HG02610 (cell line): Measurements from ENCODE around the gene PRKCZ.
"Not testable (repeated sequence)": the region's sequence is repeated elsewhere in the genome, so short reads cannot be mapped to it uniquely, and the experiment has no call there.

Experiments used
- ATAC-seq: cut with Tn5 transposase; IDR thresholded peaks from one replicate; pipeline ENCODE4 v1.9.1; 2021; ENCODE audit warnings: mild to moderate bottlenecking, moderate library complexity; ENCODE audit not compliant: unreplicated experiment

Gene PRKCZ

DNA sequence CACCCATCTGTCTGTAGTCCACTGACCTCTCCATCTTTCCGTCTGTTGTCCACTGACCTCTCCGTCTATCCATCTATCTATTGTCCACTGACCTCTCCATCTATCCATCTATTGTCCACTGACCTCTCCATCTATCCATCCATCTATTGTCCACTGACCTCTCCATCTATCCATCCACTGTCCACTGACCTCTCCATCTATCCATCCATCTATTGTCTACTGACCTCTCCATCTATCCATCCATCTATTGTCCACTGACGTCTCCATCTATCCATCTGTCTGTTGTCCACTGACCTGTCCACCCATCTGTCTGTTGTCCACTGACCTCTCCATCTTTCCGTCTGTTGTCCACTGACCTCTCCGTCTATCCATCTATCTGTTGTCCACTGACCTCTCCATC lies 97.7 kb downstream of the PRKCZ start:
- not testable (repeated sequence) for ATAC-seq

DNA sequence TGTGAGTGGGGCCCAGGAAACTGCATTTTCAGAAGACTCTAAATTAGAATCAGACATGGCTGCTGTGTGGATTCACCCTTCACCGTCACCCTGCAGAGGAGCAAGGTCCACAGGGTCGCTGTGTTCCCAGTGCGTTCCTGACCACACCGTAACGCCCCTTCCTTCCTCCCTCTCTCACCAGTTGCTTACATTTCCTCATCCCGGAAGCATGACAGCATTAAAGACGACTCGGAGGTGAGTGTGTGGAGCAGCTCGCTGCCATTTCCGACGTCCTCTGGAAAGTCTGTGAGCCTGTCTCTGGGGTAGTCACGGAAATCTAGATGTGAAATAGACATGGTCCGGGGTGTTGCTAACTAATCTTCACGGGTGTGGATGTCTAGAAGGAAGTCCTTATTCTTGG lies 98.5 kb downstream of the PRKCZ start:
- no peak for ATAC-seq

- no peak for ATAC-seq
Observed at GRCh38 chr1:2150801-2151200, 100.6 kb downstream of the PRKCZ start.

- ATAC-seq = no peak
Observed at GRCh38 chr1:2151252-2151651, 101.0 kb downstream of the PRKCZ start.

GRCh38 chr1:2151911-2152310 lies 101.7 kb downstream of the PRKCZ start:
- no peak for ATAC-seq

- no peak for ATAC-seq
Observed at GRCh38 chr1:2152954-2153353, 102.7 kb downstream of the PRKCZ start.

GRCh38 chr1:2154022-2154421 lies 103.8 kb downstream of the PRKCZ start:
- ATAC-seq = no peak

- no peak for ATAC-seq
Observed at GRCh38 chr1:2155147-2155598, 105.0 kb downstream of the PRKCZ start.

DNA sequence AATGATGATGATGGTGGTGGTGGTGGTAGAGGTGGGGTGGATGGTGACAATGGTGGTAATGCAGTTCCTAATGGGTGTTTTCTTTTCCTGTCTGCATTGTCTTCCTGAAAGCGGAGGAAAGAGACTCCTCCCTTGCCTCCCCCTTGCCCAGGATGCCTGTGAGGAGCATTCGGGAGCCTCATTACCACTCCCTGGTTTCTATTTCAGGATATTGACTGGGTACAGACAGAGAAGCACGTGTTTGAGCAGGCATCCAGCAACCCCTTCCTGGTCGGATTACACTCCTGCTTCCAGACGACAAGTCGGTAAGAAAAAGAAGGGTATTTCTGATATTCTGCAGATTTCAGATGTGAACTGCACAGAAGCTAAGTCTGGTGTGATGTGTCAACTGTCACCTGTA lies 105.6 kb downstream of the PRKCZ start:
- ATAC-seq = no peak

DNA sequence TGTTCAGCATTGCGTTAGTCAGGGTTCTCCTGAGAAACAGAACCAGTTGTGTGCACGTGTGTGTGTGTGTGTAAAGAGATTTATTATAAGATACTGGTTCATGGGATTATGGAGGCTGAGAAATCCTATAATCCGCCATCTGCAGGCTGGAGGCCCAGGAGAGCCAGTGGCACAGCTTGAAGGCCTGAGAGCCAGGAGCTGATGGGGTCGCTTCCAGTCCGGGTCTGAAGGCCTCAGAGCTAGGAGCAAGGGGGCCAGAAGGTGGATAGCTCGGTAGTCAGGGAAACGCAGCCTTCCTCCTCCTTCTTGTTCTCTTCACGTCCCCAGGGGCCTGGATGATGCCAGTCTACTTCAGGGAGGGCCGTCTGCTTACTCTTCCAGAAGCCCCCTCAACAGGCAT lies 106.7 kb downstream of the PRKCZ start:
- no peak for ATAC-seq

DNA sequence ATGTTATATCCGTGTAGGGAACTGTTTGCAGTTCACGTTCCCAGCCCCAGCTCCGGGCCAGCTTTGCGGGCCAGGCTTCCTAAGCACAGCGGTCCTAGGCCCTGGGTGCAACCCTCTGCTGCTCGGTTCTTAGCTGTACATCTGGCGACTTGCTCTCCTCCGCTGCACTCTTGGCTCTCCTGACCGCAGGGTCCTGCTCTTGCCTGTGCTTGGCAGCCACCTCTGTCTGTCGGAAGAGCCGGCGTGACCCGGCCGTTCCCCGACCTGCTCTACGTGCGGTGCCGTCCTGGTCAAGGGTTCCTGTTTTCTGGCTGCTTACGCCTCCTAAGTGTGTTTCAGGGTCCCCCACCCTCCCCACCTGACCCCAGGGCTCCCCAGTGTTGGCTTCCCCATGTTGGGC lies 107.6 kb downstream of the PRKCZ start:
- ATAC-seq = no peak

GRCh38 chr1:2158272-2158671 lies 108.1 kb downstream of the PRKCZ start:
- ATAC-seq = no peak

- ATAC-seq = no peak
Observed at GRCh38 chr1:2159124-2159523, 108.9 kb downstream of the PRKCZ start.

DNA sequence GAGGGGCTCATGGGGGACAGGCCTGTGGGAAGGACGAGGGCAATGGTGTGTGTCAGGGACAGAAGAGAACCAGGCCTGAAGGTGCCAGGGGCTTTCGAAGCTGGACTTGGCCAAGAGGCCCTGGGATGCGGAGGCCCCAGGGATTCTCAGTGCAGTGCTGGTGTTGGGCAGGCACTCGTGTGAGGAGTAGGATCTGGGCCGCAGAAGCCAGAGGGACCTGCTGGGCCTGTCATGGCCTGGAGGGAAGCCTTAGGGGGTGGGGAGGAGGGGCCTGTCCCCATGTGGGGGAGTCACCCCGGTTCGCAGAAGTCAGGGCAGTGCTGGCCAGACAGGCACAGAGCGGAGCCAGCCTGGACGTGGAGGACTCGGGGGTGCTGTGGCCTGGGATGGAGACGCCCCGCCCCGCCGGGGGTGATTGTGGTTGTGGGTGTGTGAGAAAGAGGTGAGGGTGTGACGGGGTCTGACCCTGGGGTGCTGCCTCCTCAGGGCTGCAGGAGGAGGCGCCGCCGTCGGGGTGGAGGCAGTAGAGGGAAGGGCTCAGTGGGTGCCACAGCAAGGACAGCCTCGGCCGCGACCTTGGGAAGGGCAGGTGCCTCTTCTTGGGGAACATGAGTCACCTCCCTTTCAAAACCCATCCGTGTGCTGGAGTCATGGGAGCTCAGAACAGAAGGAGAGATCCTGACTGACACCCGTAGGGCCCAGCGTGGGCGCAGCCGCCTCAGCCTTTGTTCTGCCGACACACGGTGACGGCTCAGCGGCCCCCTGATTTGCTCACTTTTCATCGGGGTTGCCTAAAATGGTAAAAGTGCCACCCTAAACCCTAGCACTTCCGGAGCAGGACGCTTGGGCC lies 110.5 kb downstream of the PRKCZ start:
- no peak for ATAC-seq

- ATAC-seq = no peak
Observed at GRCh38 chr1:2163205-2163604, 113.0 kb downstream of the PRKCZ start.

DNA sequence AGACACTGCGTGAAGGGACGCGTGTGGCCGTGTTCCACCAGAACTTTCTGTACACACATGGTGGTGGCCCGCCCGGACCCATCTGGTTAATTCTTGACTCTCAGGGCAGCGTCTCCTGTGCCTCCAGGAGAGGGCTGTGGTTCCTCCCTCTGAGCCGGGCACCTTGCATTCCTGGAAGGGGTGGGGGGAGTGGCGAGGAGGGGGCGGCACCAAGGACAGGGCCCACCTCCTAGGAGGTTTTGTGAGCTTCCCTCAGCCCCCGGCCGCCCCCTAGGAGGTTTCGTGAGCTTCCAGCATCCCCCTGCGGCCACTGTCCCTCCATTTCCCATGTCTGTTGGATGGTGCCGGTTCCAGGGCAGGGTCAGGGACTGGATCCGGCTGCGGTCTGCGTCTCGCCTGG lies 115.4 kb downstream of the PRKCZ start:
- ATAC-seq = no peak

GRCh38 chr1:2166254-2166653 lies 116.0 kb downstream of the PRKCZ start:
- no peak for ATAC-seq

DNA sequence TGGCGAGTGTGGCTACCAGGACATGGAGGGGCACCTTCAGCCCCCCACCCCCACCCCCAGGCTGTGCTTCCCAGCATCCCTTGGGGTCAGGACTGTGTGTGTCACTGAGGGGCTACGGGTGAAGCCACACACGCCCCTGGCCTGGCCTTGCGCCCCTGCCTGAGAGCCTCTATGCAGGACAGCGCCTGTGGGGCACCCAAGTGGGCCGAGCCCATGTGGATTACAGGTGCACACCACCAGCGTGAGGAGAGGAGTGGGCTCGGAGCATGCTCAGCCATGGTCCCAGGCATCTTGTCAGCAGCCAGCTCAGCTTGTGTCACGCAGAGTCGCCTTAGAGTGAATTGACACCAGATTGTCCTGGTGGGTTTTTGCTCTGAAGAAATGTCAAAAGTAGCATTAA lies 116.5 kb downstream of the PRKCZ start:
- no peak for ATAC-seq

DNA sequence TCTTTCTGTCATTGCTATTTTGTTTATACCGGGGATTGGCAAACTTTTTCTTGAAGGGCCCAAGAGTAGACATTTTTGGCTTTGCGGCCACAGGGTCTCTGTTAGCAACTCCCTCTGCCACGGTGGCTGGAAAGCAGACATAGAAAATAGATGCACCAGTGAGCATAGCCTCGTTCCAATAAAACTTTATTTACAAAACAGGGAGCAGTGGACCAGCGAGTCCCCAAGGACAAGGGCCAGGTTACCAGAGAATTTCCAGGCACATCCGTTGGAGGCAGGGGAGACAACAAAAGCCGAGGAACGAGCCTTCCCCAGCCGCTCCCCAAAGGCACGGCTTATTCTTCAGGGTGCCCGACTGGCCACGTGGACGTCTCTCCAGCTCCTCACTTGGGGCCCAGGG lies 117.9 kb downstream of the PRKCZ start:
- ATAC-seq = no peak

DNA sequence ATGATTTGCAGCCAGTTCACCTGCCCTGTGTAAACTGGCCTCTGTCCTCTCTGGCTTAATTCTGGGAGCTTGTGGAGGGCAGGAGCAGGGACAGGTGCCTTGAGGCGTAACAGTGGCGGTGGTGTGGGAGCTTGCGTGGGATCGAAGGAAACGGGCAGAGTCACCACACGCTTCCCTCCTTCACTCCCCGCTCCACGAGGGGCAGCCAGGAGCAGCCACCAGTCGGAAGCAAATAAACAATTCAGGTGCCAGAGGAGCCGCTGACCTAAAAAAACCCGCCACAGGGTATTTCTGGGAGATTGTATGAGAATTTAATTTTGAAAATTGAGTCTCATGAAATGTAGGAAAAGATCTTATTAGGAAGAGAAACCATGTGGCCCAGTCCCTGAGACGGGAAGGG lies 118.3 kb downstream of the PRKCZ start:
- ATAC-seq = no peak

DNA sequence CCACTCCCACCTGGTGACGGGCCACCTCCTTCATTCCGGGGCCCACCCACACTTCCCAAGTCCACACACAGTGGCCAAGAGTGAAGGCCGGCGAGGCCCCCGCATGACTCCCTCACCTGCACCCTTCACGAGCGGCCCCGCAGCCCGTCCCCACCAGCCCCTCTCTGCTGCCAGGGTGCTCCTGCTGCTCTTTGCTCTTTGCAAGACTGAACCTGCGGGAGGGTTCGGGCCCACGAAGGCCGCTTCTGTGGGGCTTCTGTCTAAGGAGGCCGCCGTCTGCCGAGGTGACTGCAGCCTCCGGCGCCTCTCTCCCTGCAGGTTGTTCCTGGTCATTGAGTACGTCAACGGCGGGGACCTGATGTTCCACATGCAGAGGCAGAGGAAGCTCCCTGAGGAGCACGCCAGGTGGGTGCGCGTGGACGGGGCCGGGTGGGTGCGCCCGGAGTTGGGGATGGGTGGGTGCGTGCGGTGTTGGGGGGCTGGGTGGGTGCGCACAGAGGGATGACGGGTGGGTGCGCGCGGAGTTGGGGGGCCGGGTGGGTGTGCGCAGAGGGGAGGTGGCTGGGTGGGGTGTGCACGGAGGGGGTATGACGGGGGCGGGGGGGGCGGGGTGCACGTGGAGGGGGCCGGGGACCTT lies 119.1 kb downstream of the PRKCZ start:
- no peak for ATAC-seq

- ATAC-seq = no peak
Observed at GRCh38 chr1:2170211-2170610, 120.0 kb downstream of the PRKCZ start.
